ENCODE results near the gene PIK3R6.

DNA sequence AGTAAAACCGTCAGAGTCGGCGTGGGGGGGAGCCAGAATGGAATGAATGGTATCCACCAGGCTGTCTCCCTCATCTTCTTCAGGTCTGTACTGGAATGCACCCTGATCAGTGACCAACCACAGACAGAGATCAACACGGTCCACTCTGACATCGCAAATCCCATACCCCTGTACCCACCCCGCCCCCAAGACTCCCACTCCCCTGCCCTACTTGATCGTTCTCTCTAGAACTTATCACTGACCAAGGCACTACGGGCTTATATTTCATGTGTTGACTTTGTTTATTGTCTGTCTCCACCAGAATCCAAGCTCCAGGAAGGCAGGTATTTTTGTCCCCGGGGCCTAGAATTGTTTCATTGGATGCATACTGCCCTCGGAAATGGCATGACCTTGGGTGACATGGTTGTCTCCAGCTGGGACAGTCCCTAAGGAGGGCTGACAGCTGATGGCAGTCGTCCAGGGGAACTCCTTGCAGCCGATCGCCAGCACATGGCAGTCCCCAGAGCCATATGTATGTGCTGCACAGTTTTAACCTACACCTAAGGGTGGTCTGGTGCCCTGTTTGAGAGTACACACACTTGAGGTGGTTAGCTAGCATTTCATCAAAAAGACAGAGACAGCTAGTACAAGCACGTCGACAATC, 67.8 kb downstream of the PIK3R6 start:
- TF ChIP-seq, protein P1, sequence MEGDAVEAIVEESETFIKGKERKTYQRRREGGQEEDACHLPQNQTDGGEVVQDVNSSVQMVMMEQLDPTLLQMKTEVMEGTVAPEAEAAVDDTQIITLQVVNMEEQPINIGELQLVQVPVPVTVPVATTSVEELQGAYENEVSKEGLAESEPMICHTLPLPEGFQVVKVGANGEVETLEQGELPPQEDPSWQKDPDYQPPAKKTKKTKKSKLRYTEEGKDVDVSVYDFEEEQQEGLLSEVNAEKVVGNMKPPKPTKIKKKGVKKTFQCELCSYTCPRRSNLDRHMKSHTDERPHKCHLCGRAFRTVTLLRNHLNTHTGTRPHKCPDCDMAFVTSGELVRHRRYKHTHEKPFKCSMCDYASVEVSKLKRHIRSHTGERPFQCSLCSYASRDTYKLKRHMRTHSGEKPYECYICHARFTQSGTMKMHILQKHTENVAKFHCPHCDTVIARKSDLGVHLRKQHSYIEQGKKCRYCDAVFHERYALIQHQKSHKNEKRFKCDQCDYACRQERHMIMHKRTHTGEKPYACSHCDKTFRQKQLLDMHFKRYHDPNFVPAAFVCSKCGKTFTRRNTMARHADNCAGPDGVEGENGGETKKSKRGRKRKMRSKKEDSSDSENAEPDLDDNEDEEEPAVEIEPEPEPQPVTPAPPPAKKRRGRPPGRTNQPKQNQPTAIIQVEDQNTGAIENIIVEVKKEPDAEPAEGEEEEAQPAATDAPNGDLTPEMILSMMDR (IDR thresholded peaks at IDR 0.05): no peak
- no peak for TF ChIP-seq POLR2A (IDR thresholded peaks at IDR 0.05)
